B cell (primary cell): ENCODE measurements around the gene ACP6. TPM values are rescaled to one million over a fixed set of nuclear protein-coding genes. Genes with fewer than 3 reads are reported as not detected.

Source experiments
- ATAC-seq: fragments of 200-7000 bp; cut with Tn5 transposase; one replicate; pipeline ENCODE4 v1.10.0; 2021; ENCODE audit warnings: low read depth, mild to moderate bottlenecking, moderate number of reproducible peaks, moderate library complexity
- CTCF ChIA-PET: fragments of 350-600 bp; sonication (Branson Sonifier 250); formaldehyde crosslinking; loops from one replicate; lab custom pipeline; 2021; ENCODE audit warnings: antibody characterized with exemption, inconsistent platforms; lab: Charles Lee
- POLR2A ChIA-PET: fragments of 350-600 bp; sonication (Branson Sonifier 250); formaldehyde crosslinking; loops from one replicate; lab custom pipeline; 2021; ENCODE audit warnings: antibody characterized with exemption; lab: Charles Lee
- DNase-seq: peaks from one replicate; pipeline ENCODE4 v3.0.0; 2013
- H2AFZ ChIP-seq: 2 replicates; pipeline ENCODE4 v1.6.1; 2012; ENCODE audit warnings: mild to moderate bottlenecking, low read depth, low read length; ENCODE audit not compliant: insufficient read depth, poor library complexity, severe bottlenecking
- H3K27ac ChIP-seq, 2 donors: 1 replicate in 1 of 2; 2 replicates in 1 of 2; pipeline ENCODE4 v1.5.1; 2012 to 2013; ENCODE audit warnings: low read length in 2 of 2, mild to moderate bottlenecking in 2 of 2, moderate library complexity in 1 of 2
- H3K27me3 ChIP-seq, 4 experiments: fragments of 200-600 bp in 1 of 4; sonication (generic) in 1 of 4; replicated peaks in 1 of 4; 1 replicate in 2 of 4; 2 replicates in 2 of 4; pipeline versions ENCODE4 v1.6.1 to v1.7.0; 2013 to 2016; ENCODE audit warnings: low read length in 3 of 4, mild to moderate bottlenecking in 2 of 4, mixed read lengths in 1 of 4, moderate library complexity in 1 of 4; ENCODE audit not compliant: insufficient read depth in 4 of 4, control insufficient read depth in 3 of 4; ENCODE audit errors: control extremely low read depth in 1 of 4
- H3K36me3 ChIP-seq, 2 experiments: replicated peaks in 1 of 2; 1 replicate in 1 of 2; 2 replicates in 1 of 2; pipeline versions ENCODE4 v1.6.1 to v1.7.1; 2013; ENCODE audit warnings: low read length in 1 of 2; ENCODE audit not compliant: insufficient read depth in 2 of 2, control insufficient read depth in 1 of 2; ENCODE audit errors: control extremely low read depth in 1 of 2, extremely low read depth in 1 of 2
- H3K4me1 ChIP-seq, 2 donors: fragments of 200-600 bp in 1 of 2; sonication (generic) in 1 of 2; 1 replicate in 1 of 2; 2 replicates in 1 of 2; pipeline versions ENCODE4 v1.5.1 to v1.6.1; 2013 to 2017; ENCODE audit warnings: low read length in 2 of 2; ENCODE audit not compliant: control insufficient read depth in 2 of 2, insufficient read depth in 2 of 2
- H3K4me2 ChIP-seq: replicated peaks from 2 replicates; pipeline ENCODE3; 2012; ENCODE audit warnings: mild to moderate bottlenecking, low read depth, low read length; ENCODE audit not compliant: poor library complexity, severe bottlenecking
- H3K4me3 ChIP-seq, 5 experiments: fragments of 200-600 bp in 1 of 5; sonication (generic) in 1 of 5; 1 replicate in 3 of 5; 2 replicates in 2 of 5; pipeline versions ENCODE4 v1.5.1 to v1.7.0; 2011 to 2016; ENCODE audit warnings: low read length in 4 of 5, mild to moderate bottlenecking in 4 of 5, low read depth in 2 of 5, control low read depth in 1 of 5, moderate library complexity in 1 of 5; ENCODE audit not compliant: insufficient read depth in 1 of 5; ENCODE audit errors: control extremely low read depth in 1 of 5, extremely low read depth in 1 of 5
- H3K79me2 ChIP-seq: fragments of 200-600 bp; sonication (generic); one replicate; pipeline ENCODE4 v1.6.0; 2016; ENCODE audit warnings: low read length; ENCODE audit not compliant: control insufficient read depth, insufficient read depth
- H3K9ac ChIP-seq: fragments of 200-600 bp; sonication (generic); 2 replicates; pipeline ENCODE4 v1.6.1; 2017; ENCODE audit warnings: mild to moderate bottlenecking, low read length, moderate library complexity
- H3K9me3 ChIP-seq, 3 donors: one replicate each; pipeline versions ENCODE4 v1.6.1 to v1.7.1; 2013; ENCODE audit warnings: low read length in 2 of 3; ENCODE audit not compliant: control insufficient read depth in 2 of 3, insufficient read depth in 1 of 3; ENCODE audit errors: control extremely low read depth in 1 of 3
- H4K20me1 ChIP-seq: 2 replicates; pipeline ENCODE4 v1.6.0; 2012; ENCODE audit warnings: mild to moderate bottlenecking, low read length; ENCODE audit not compliant: insufficient read depth, control insufficient read depth, poor library complexity, severe bottlenecking
- H3K27ac Mint-ChIP-seq: one replicate; pipeline ENCODE4 v1.8.0; 2021; ENCODE audit warnings: mixed read lengths
- H3K27me3 Mint-ChIP-seq: one replicate; pipeline ENCODE4 v1.8.0; 2021; ENCODE audit warnings: mixed read lengths
- H3K4me1 Mint-ChIP-seq: one replicate; pipeline ENCODE4 v1.8.0; 2021; ENCODE audit warnings: mixed read lengths
- H3K4me3 Mint-ChIP-seq: one replicate; pipeline ENCODE4 v1.8.0; 2021; ENCODE audit warnings: mixed read lengths
- H3K9me3 Mint-ChIP-seq: one replicate; pipeline ENCODE4 v1.8.0; 2022; ENCODE audit warnings: mixed read lengths; ENCODE audit not compliant: insufficient read depth
- EZH2 ChIP-seq: IDR thresholded peaks from 2 replicates; pipeline ENCODE4 v1.6.1; 2012; ENCODE audit warnings: borderline replicate concordance, low read depth, mild to moderate bottlenecking, moderate library complexity, low read length; ENCODE audit not compliant: insufficient read depth, poor library complexity, severe bottlenecking
- WGBS: methylation state at CpG from one replicate; pipeline ENCODE4 v1.1.5; 2013; ENCODE audit warnings: missing lambda C conversion rate; ENCODE audit not compliant: insufficient coverage; 5-methylcytosine and 5-hydroxymethylcytosine counted together
- intact Hi-C: fragments of 100-400 bp; cut with micrococcal nuclease; formaldehyde crosslinking; loops from one replicate; pipeline ENCODE4 v1.10.0; 2022
- polyA plus RNA-seq: library from polyadenylated mRNA; depleted of rRNA; stranded (reverse); fragments of >200 nt; gene quantifications from 2 replicates; pipeline ENCODE4 v1.2.3, GENCODE V29; 2012
- small RNA-seq: library from RNA; depleted of rRNA; stranded (forward); fragments of <200 nt; gene quantifications from one replicate; pipeline ENCODE3, GENCODE V24; 2012; ENCODE audit warnings: low replicate concordance, low read depth; ENCODE audit not compliant: insufficient read length
- total RNA-seq, 2 donors: library from RNA; stranded (reverse); fragments of 120-200 nt in 1 of 2; gene quantifications; 1 replicate in 1 of 2; 2 replicates in 1 of 2; pipeline versions ENCODE4 v1.2.3 to v1.2.4, GENCODE V29; 2013 to 2022
- TF ChIP-seq, protein P1 (sequence below): fragments of 200-600 bp; IDR thresholded peaks from one replicate; pipeline ENCODE4 v1.8.0; 2022; ENCODE audit warnings: antibody characterized with exemption, mild to moderate bottlenecking

Gene ACP6
- total and polyA plus RNA-seq, 2 donors (not counting 1 experiment from before 2014, with no cell fraction given), result 5.0 to 15.7 TPM

DNA sequence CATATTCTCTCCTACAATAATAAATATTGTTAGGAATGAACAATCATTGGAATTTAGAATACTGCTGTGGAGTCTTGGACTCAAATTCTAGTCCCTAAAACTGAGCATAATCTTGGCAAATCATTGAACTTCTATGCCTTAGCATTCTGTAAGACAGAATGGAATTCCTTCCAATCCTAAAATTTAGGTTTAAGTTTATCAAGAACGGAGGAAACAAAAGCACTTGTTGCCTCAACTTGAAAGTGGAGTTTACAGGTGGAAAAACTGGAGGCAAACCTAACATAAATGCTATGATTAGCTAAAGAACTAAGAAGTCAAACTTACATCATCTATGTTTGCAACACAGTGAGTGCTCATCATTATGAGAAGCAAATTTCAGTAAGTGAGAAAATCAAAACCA lies 73.3 kb downstream of the ACP6 start:
- no peaks in the 10 kb centered on the region for H3K9me3 Mint-ChIP-seq
- H3K4me3 Mint-ChIP-seq, result no peak overlapping the region
- Histone ChIP-seq H3K27me3 (peaks cover 0 to 24% (median 19%) of the 10 kb centered on the region in 4 experiments), H3K36me3 (no peaks in the 10 kb centered on the region), H3K9ac (no peak overlapping the region), H3K9me3 (peaks cover 0 to 5% (median 3%) of the 10 kb centered on the region in 3 donors), H3K4me1 (peaks cover 15 to 18% of the 10 kb centered on the region in 2 donors), H3K27ac (no peak overlapping the region), H3K4me3 (no peak overlapping the region), H4K20me1 (no peaks in the 10 kb centered on the region), H3K4me2 (no peak overlapping the region), H2AFZ (no peak overlapping the region), H3K79me2 (no peaks in the 10 kb centered on the region)
- ChIA-PET POLR2A (interaction anchor here (0.9 kb wide), 1 partner anchor 9 kb away, joined by 3 read pairs; no protein-coding TSS in a partner anchor), CTCF (interaction anchor here (1.3 kb wide), 1 partner anchor 30 kb away, joined by 3 read pairs; no protein-coding TSS in a partner anchor)
- peaks cover 6% of the 10 kb centered on the region for H3K27me3 Mint-ChIP-seq
- TF ChIP-seq, protein P1, sequence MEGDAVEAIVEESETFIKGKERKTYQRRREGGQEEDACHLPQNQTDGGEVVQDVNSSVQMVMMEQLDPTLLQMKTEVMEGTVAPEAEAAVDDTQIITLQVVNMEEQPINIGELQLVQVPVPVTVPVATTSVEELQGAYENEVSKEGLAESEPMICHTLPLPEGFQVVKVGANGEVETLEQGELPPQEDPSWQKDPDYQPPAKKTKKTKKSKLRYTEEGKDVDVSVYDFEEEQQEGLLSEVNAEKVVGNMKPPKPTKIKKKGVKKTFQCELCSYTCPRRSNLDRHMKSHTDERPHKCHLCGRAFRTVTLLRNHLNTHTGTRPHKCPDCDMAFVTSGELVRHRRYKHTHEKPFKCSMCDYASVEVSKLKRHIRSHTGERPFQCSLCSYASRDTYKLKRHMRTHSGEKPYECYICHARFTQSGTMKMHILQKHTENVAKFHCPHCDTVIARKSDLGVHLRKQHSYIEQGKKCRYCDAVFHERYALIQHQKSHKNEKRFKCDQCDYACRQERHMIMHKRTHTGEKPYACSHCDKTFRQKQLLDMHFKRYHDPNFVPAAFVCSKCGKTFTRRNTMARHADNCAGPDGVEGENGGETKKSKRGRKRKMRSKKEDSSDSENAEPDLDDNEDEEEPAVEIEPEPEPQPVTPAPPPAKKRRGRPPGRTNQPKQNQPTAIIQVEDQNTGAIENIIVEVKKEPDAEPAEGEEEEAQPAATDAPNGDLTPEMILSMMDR, result no peak
- no peak for TF ChIP-seq EZH2
- DNase-seq, result no peak
- intact Hi-C loops, result loop anchor here (5.0 kb wide), 1 partner anchor 355 kb away; the partner anchor contains the start of gene CHD1L
- no CpG with 5 or more reads among the region's 1 CpG for WGBS
- peaks cover 15% of the 10 kb centered on the region for H3K4me1 Mint-ChIP-seq
- no peak for ATAC-seq
- no peak overlapping the region for H3K27ac Mint-ChIP-seq

Small RNAs within 50 kb of the gene (small RNA-seq; reads per million reads assigned to genes)
- gene RN7SL261P, result not detected

Other genes with a start within 250 kb of the ACP6 start
- gene BCL9, start 129.0 kb downstream of the ACP6 start, total RNA-seq, result 7.0 and 10.1 TPM in 2 replicates
- 2.5 and 2.6 TPM in 2 replicates for gene BCL9, start 129.0 kb downstream of the ACP6 start, polyA plus RNA-seq
- not detected in 2 replicates for gene GJA5, start 90.1 kb upstream of the ACP6 start, total RNA-seq
- not detected in 2 replicates for gene GJA5, start 90.1 kb upstream of the ACP6 start, polyA plus RNA-seq
- not detected in 2 replicates for gene GJA8, start 232.3 kb upstream of the ACP6 start, total RNA-seq
- not detected in 2 replicates for gene GJA8, start 232.3 kb upstream of the ACP6 start, polyA plus RNA-seq